ENCODE results near the gene FBP2.

- no peak for TF ChIP-seq CTCF (IDR thresholded peaks at IDR 0.05)
- no peak for TF ChIP-seq POLR2A (IDR thresholded peaks at IDR 0.05)
Observed at GRCh38 chr9:94545940-94546339, 47.7 kb downstream of the FBP2 start.

Measured in right lobe of liver (tissue), 4 donors.